HFF-Myc (cell line): ENCODE measurements around the gene SGPL1.
"Not testable (repeated sequence)": the region's sequence is repeated elsewhere in the genome, so short reads cannot be mapped to it uniquely, and the experiment has no call there.

Source experiments
- DNase-seq: peaks from one replicate; pipeline ENCODE4 v3.0.0-alpha.2; 2011; ENCODE audit warnings: low read depth; ENCODE audit errors: extremely low read depth
- H3K4me3 ChIP-seq: replicated peaks from 2 replicates; pipeline ENCODE4 v1.5.1; 2011; ENCODE audit warnings: low read depth, mild to moderate bottlenecking, control low read depth, low read length
- CTCF ChIP-seq: IDR thresholded peaks from 2 replicates; pipeline ENCODE4 v1.5.1; 2012; ENCODE audit warnings: mild to moderate bottlenecking, low read depth, low read length, control low read depth; ENCODE audit errors: missing control alignments

The SGPL1 gene, protein sequence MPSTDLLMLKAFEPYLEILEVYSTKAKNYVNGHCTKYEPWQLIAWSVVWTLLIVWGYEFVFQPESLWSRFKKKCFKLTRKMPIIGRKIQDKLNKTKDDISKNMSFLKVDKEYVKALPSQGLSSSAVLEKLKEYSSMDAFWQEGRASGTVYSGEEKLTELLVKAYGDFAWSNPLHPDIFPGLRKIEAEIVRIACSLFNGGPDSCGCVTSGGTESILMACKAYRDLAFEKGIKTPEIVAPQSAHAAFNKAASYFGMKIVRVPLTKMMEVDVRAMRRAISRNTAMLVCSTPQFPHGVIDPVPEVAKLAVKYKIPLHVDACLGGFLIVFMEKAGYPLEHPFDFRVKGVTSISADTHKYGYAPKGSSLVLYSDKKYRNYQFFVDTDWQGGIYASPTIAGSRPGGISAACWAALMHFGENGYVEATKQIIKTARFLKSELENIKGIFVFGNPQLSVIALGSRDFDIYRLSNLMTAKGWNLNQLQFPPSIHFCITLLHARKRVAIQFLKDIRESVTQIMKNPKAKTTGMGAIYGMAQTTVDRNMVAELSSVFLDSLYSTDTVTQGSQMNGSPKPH

DNA sequence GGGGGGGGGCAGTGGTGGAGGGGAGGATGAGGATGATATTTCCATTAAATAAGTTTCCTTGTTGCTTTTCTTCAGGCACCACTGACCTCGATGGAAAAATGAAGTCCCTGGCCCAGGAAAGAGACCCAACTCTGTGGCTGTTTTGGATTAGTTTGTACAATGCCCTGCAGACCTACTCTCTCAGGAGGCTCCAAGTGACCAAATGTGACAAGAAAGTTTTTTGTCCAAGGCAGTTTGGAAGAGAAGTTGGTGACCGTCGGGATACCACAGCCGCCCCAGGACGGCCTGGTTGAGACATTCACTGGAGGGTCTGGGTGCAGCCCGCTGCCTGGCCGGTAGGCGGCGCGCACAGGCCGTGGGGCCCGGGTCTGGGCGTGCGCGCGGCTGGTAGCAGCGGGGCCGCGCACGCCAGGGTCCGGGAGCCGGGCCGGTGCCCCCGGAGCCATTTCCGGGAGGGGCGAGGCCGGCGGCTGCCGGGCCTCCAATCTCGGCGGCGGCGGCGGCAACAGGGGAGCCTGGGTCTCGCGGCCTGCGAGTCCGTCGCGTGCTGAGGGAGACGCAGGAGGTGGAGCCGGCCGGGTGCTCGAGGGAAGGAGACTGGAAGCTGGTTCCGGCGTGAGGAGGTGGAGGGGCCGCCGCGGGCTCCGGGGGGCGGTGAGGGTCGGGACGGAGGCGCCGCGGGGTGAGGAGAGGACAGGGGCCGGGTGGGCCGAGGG is at the start of gene SGPL1:
Gene SGPL1 (plus strand): TSS at position 445 of the 716 bp plus-strand sequence. CDS start 906 bp downstream, outside the sequence.
- DNase-seq: peak; percentile 24
- peak within 1 kb of the TSS; percentile 71 for H3K4me3 ChIP-seq
- peak; percentile 85 for TF ChIP-seq CTCF

GRCh38 chr10:70768026-70768685 is 47.6 kb upstream of the SGPL1 start:
- H3K4me3 ChIP-seq, DNase-seq: not testable (repeated sequence)

GRCh38 chr10:70769121-70769520 is 46.6 kb upstream of the SGPL1 start:
- TF ChIP-seq CTCF: no peak

DNA sequence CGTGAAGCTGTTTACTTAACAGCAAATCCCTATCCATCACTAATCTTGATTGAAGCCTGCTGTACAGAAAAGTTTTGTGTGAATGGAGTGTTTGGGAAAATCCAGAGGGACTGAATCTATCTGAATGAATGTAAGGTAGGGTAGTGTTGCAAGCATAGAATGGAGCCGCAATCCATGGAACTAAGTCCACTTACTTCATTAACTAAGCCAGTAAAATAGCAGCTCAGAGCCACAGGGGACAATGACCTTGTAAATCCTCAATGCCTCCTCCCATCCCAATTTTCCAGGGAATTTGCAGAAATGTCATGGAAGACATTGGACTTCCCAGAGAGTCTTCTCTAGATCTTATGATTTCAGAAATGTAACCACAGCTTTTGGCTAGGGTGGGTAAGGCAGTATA is 45.7 kb upstream of the SGPL1 start:
- no peak overlapping the region for H3K4me3 ChIP-seq
- no peak for DNase-seq
- TF ChIP-seq CTCF: no peak

More at GRCh38 chr10:70769121-70769520, 46.6 kb upstream of the SGPL1 start:
- DNase-seq: no peak
- H3K4me3 ChIP-seq: no peak overlapping the region

DNA sequence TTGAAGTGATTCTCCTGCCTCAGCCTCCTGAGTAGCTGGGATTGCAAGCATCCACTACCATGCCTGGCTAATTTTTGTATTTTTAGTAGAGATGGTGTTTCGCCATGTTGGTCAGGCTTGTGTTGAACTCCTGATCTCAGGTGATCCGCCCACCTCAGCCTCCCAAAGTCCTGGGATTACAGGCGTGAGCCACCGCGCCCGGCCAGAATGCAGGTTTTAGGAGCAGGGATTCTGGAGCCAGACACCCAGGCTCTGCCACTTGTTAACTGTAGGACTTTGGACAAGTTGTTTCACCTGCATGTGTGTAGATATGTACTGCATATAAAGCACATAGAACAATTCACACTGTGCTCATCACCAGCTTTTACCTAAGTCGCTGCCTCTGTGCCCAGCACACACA is 45.2 kb upstream of the SGPL1 start:
- DNase-seq, H3K4me3 ChIP-seq: not testable (repeated sequence)

- DNase-seq: no peak
- no peak overlapping the region for H3K4me3 ChIP-seq
- TF ChIP-seq CTCF: no peak
Measured at GRCh38 chr10:70771311-70772194, 44.2 kb upstream of the SGPL1 start.

DNA sequence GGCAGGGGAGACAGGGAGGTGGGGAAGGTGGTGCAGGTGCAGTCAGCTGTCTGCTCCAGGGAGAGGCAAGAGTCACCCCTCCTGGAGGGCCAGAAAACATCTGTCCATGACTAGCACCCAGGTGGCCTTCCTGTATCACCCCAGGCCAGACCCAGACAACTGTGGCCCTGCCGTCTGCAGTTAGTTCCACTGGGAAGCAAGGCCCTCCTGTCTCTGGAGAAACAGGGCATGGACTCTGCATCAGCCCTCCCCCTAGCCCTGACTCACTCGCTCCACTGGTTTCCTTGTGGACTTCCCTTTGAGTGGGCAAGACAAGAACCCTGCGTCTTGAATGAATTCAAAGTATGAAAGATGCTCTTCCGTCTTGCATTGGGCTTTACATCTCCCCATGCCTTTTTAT is 43.1 kb upstream of the SGPL1 start:
- DNase-seq: no peak
- no peak overlapping the region for H3K4me3 ChIP-seq
- no peak for TF ChIP-seq CTCF
